Measurements from ENCODE around the gene ULK4. TPM values are rescaled to one million over a fixed set of nuclear protein-coding genes. Genes with fewer than 3 reads are reported as not detected.

ULK4 gene
- total and polyA plus RNA-seq, 2 of the 8 experiments (the other 6 are each of a cell fraction or from before 2014, with no cell fraction given): 3.0 to 10.8 TPM

- TF ChIP-seq, protein P1, sequence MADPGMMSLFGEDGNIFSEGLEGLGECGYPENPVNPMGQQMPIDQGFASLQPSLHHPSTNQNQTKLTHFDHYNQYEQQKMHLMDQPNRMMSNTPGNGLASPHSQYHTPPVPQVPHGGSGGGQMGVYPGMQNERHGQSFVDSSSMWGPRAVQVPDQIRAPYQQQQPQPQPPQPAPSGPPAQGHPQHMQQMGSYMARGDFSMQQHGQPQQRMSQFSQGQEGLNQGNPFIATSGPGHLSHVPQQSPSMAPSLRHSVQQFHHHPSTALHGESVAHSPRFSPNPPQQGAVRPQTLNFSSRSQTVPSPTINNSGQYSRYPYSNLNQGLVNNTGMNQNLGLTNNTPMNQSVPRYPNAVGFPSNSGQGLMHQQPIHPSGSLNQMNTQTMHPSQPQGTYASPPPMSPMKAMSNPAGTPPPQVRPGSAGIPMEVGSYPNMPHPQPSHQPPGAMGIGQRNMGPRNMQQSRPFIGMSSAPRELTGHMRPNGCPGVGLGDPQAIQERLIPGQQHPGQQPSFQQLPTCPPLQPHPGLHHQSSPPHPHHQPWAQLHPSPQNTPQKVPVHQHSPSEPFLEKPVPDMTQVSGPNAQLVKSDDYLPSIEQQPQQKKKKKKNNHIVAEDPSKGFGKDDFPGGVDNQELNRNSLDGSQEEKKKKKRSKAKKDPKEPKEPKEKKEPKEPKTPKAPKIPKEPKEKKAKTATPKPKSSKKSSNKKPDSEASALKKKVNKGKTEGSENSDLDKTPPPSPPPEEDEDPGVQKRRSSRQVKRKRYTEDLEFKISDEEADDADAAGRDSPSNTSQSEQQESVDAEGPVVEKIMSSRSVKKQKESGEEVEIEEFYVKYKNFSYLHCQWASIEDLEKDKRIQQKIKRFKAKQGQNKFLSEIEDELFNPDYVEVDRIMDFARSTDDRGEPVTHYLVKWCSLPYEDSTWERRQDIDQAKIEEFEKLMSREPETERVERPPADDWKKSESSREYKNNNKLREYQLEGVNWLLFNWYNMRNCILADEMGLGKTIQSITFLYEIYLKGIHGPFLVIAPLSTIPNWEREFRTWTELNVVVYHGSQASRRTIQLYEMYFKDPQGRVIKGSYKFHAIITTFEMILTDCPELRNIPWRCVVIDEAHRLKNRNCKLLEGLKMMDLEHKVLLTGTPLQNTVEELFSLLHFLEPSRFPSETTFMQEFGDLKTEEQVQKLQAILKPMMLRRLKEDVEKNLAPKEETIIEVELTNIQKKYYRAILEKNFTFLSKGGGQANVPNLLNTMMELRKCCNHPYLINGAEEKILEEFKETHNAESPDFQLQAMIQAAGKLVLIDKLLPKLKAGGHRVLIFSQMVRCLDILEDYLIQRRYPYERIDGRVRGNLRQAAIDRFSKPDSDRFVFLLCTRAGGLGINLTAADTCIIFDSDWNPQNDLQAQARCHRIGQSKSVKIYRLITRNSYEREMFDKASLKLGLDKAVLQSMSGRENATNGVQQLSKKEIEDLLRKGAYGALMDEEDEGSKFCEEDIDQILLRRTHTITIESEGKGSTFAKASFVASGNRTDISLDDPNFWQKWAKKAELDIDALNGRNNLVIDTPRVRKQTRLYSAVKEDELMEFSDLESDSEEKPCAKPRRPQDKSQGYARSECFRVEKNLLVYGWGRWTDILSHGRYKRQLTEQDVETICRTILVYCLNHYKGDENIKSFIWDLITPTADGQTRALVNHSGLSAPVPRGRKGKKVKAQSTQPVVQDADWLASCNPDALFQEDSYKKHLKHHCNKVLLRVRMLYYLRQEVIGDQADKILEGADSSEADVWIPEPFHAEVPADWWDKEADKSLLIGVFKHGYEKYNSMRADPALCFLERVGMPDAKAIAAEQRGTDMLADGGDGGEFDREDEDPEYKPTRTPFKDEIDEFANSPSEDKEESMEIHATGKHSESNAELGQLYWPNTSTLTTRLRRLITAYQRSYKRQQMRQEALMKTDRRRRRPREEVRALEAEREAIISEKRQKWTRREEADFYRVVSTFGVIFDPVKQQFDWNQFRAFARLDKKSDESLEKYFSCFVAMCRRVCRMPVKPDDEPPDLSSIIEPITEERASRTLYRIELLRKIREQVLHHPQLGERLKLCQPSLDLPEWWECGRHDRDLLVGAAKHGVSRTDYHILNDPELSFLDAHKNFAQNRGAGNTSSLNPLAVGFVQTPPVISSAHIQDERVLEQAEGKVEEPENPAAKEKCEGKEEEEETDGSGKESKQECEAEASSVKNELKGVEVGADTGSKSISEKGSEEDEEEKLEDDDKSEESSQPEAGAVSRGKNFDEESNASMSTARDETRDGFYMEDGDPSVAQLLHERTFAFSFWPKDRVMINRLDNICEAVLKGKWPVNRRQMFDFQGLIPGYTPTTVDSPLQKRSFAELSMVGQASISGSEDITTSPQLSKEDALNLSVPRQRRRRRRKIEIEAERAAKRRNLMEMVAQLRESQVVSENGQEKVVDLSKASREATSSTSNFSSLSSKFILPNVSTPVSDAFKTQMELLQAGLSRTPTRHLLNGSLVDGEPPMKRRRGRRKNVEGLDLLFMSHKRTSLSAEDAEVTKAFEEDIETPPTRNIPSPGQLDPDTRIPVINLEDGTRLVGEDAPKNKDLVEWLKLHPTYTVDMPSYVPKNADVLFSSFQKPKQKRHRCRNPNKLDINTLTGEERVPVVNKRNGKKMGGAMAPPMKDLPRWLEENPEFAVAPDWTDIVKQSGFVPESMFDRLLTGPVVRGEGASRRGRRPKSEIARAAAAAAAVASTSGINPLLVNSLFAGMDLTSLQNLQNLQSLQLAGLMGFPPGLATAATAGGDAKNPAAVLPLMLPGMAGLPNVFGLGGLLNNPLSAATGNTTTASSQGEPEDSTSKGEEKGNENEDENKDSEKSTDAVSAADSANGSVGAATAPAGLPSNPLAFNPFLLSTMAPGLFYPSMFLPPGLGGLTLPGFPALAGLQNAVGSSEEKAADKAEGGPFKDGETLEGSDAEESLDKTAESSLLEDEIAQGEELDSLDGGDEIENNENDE (IDR thresholded peaks at IDR 0.05; ENCODE audit: insufficient replicate concordance, low read length): no peak
- TF ChIP-seq POLR2AphosphoS5 (IDR thresholded peaks at IDR 0.05; ENCODE audit: low read depth, low read length) (no peak), NRF1 (IDR thresholded peaks at IDR 0.05; ENCODE audit: low read depth, low read length) (no peak), RXRA (IDR thresholded peaks at IDR 0.05; ENCODE audit: insufficient read depth, low read depth, low read length) (no peak), TAF1 (IDR thresholded peaks at IDR 0.05; ENCODE audit: low read depth, low read length) (no peak), SIX5 (IDR thresholded peaks at IDR 0.05; ENCODE audit: low read depth, low read length) (no peak)
- TF ChIP-seq, protein P2, sequence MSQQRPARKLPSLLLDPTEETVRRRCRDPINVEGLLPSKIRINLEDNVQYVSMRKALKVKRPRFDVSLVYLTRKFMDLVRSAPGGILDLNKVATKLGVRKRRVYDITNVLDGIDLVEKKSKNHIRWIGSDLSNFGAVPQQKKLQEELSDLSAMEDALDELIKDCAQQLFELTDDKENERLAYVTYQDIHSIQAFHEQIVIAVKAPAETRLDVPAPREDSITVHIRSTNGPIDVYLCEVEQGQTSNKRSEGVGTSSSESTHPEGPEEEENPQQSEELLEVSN (IDR thresholded peaks at IDR 0.05): no peak
- TF ChIP-seq, protein P3, sequence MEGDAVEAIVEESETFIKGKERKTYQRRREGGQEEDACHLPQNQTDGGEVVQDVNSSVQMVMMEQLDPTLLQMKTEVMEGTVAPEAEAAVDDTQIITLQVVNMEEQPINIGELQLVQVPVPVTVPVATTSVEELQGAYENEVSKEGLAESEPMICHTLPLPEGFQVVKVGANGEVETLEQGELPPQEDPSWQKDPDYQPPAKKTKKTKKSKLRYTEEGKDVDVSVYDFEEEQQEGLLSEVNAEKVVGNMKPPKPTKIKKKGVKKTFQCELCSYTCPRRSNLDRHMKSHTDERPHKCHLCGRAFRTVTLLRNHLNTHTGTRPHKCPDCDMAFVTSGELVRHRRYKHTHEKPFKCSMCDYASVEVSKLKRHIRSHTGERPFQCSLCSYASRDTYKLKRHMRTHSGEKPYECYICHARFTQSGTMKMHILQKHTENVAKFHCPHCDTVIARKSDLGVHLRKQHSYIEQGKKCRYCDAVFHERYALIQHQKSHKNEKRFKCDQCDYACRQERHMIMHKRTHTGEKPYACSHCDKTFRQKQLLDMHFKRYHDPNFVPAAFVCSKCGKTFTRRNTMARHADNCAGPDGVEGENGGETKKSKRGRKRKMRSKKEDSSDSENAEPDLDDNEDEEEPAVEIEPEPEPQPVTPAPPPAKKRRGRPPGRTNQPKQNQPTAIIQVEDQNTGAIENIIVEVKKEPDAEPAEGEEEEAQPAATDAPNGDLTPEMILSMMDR (IDR thresholded peaks at IDR 0.05; ENCODE audit: control extremely low read depth in 1 of 3, insufficient read depth in 1 of 3, low read depth in 1 of 3, low read length in 3 of 3): no peak
Observed at GRCh38 chr3:41808152-41808551, 153.8 kb downstream of the ULK4 start (continued).

All from H1 (cell line).